ENCODE results near the gene ATP8A1.

The ATP8A1 gene

DNA sequence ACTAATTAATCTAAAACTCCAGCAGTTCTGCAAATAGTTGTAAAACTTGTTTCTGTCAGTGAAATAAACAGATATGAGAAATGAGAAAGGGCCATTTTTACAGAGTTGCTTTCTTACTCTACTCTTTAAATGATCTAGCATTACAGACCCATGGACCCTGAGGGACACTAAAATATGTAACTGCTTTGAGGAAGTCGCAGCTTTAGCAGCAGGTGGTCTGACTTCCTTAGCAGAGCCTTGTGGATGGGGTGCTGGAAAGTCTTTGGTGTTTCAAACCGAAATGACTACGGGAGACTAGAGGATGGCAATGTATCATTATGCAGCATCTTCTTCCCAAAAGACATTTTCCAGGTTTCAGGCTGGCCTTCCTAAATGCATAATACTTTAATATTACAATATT is 240.9 kb downstream of the ATP8A1 start:
- DNase-seq (ENCODE audit: extremely low read depth, insufficient read length): no peak
- Histone ChIP-seq H3K27me3 (replicated peaks; ENCODE audit: control insufficient read depth, insufficient read depth, low read length) (no peaks in the 10 kb centered on the region), H3K4me3 (replicated peaks; ENCODE audit: low read depth, low read length) (no peak overlapping the region), H3K36me3 (ENCODE audit: control insufficient read depth, insufficient read depth, low read length) (peaks cover 4% of the 10 kb centered on the region)
- TF ChIP-seq, protein P1, sequence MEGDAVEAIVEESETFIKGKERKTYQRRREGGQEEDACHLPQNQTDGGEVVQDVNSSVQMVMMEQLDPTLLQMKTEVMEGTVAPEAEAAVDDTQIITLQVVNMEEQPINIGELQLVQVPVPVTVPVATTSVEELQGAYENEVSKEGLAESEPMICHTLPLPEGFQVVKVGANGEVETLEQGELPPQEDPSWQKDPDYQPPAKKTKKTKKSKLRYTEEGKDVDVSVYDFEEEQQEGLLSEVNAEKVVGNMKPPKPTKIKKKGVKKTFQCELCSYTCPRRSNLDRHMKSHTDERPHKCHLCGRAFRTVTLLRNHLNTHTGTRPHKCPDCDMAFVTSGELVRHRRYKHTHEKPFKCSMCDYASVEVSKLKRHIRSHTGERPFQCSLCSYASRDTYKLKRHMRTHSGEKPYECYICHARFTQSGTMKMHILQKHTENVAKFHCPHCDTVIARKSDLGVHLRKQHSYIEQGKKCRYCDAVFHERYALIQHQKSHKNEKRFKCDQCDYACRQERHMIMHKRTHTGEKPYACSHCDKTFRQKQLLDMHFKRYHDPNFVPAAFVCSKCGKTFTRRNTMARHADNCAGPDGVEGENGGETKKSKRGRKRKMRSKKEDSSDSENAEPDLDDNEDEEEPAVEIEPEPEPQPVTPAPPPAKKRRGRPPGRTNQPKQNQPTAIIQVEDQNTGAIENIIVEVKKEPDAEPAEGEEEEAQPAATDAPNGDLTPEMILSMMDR (IDR thresholded peaks at IDR 0.05; ENCODE audit: insufficient read depth, low read length, poor library complexity, severe bottlenecking): no peak

GRCh38 chr4:42415281-42415680 is 241.6 kb downstream of the ATP8A1 start:
- Histone ChIP-seq H3K27me3 (replicated peaks; ENCODE audit: control insufficient read depth, insufficient read depth, low read length) (no peaks in the 10 kb centered on the region), H3K36me3 (ENCODE audit: control insufficient read depth, insufficient read depth, low read length) (peaks cover 4% of the 10 kb centered on the region), H3K4me3 (replicated peaks; ENCODE audit: low read depth, low read length) (no peak overlapping the region)
- no peak for DNase-seq (ENCODE audit: extremely low read depth, insufficient read length)
- TF ChIP-seq, protein P1 (IDR thresholded peaks at IDR 0.05; ENCODE audit: insufficient read depth, low read length, poor library complexity, severe bottlenecking): no peak

DNA sequence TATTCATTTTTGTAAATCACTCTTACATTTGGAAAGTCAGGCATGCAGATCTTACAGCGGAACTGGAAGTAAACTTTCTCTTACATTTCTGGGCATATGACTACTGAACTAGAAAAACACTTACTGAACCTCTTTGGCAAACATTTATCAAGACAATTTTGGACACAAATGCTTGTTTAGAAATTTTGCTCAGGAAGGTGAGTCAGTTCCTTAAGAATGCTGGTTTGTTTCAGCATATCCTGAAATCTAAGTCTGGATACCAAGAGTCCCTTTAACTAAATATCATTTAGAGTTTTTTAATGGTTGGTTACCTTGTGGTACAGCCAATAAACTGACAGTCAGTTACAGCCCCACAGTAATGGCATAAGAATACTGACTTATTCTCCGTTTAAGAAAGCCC is 244.7 kb downstream of the ATP8A1 start:
- TF ChIP-seq, protein P1 (IDR thresholded peaks at IDR 0.05; ENCODE audit: insufficient read depth, low read length, poor library complexity, severe bottlenecking): no peak
- Histone ChIP-seq H3K4me3 (replicated peaks; ENCODE audit: low read depth, low read length) (no peak overlapping the region), H3K27me3 (replicated peaks; ENCODE audit: control insufficient read depth, insufficient read depth, low read length) (no peaks in the 10 kb centered on the region), H3K36me3 (ENCODE audit: control insufficient read depth, insufficient read depth, low read length) (peaks cover 4% of the 10 kb centered on the region)
- no peak for DNase-seq (ENCODE audit: extremely low read depth, insufficient read length)

GRCh38 chr4:42411803-42412202 is 245.1 kb downstream of the ATP8A1 start:
- DNase-seq (ENCODE audit: extremely low read depth, insufficient read length): no peak
- H3K4me3 ChIP-seq (replicated peaks; ENCODE audit: low read depth, low read length): no peak overlapping the region
- H3K27me3 ChIP-seq (replicated peaks; ENCODE audit: control insufficient read depth, insufficient read depth, low read length): no peaks in the 10 kb centered on the region
- TF ChIP-seq, protein P1 (IDR thresholded peaks at IDR 0.05; ENCODE audit: insufficient read depth, low read length, poor library complexity, severe bottlenecking): no peak
- peaks cover 4% of the 10 kb centered on the region for H3K36me3 ChIP-seq (ENCODE audit: control insufficient read depth, insufficient read depth, low read length)

DNA sequence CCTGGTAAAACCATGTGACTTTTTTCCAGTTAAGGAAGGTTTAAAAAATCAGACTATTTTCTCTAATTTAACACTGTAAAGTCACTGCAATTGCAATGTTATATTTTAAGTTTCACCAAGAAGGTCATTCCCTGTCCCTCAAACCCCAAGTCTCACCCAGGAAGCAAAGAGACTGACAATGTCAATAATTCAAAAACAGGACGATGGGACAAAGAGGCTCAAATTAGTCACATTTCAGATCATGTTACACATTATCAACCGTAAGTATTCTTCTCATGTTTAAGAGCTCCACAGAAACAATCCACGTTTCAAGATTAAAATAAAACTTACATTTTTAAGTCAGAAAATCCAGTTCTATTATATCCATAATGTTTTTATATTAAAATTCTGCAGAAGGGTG is 246.5 kb downstream of the ATP8A1 start:
- Histone ChIP-seq H3K4me3 (replicated peaks; ENCODE audit: low read depth, low read length) (no peak overlapping the region), H3K27me3 (replicated peaks; ENCODE audit: control insufficient read depth, insufficient read depth, low read length) (no peaks in the 10 kb centered on the region), H3K36me3 (ENCODE audit: control insufficient read depth, insufficient read depth, low read length) (peaks cover 4% of the 10 kb centered on the region)
- TF ChIP-seq, protein P1 (IDR thresholded peaks at IDR 0.05; ENCODE audit: insufficient read depth, low read length, poor library complexity, severe bottlenecking): no peak
- no peak for DNase-seq (ENCODE audit: extremely low read depth, insufficient read length)

- Histone ChIP-seq H3K27me3 (replicated peaks; ENCODE audit: control insufficient read depth, insufficient read depth, low read length) (no peaks in the 10 kb centered on the region), H3K4me3 (replicated peaks; ENCODE audit: low read depth, low read length) (no peak overlapping the region), H3K36me3 (ENCODE audit: control insufficient read depth, insufficient read depth, low read length) (no peaks in the 10 kb centered on the region; the same call in 1 of the 2 replicates)
- no peak for DNase-seq (ENCODE audit: extremely low read depth, insufficient read length)
- TF ChIP-seq, protein P1 (IDR thresholded peaks at IDR 0.05; ENCODE audit: insufficient read depth, low read length, poor library complexity, severe bottlenecking): no peak
These were observed 252.9 kb downstream of the ATP8A1 start for GRCh38 chr4:42404001-42404400.

All from GM06990 (cell line).